Pancreas (tissue), 10 donors: ENCODE data around the gene UBXN1. TPM values are rescaled to one million over a fixed set of nuclear protein-coding genes. Genes with fewer than 3 reads are reported as not detected.
"Not testable (repeated sequence)": the region's sequence is repeated elsewhere in the genome, so short reads cannot be mapped to it uniquely, and the experiment has no call there.

Source experiments
- ATAC-seq, 4 donors: fragments of 200-7000 bp; cut with Tn5 transposase; one replicate each; pipeline versions ENCODE4 v1.8.0 to v1.9.1; 2020; ENCODE audit warnings: mild to moderate bottlenecking in 4 of 4, moderate library complexity in 4 of 4
- DNase-seq, 6 donors: peaks; one replicate each; pipeline ENCODE4 v3.0.0-alpha.2; 2020
- FAIRE-seq: peaks from 2 replicates; lab custom pipeline; 2012; peaks lifted over from hg19 to GRCh38; lab: Jason Lieb, UNC
- H3K27ac ChIP-seq, 4 donors: fragments of 200-600 bp; sonication (generic); 1 replicate in 3 of 4; 2 replicates in 1 of 4; pipeline versions ENCODE4 v1.5.0 to v1.8.0; 2020
- H3K27me3 ChIP-seq, 4 donors: fragments of 200-600 bp; one replicate each; pipeline ENCODE4 v1.8.0; 2021
- H3K36me3 ChIP-seq, 3 donors: fragments of 200-600 bp; sonication (generic) in 1 of 3; one replicate each; pipeline versions ENCODE4 v1.5.0 to v1.8.0; 2020 to 2021
- H3K4me1 ChIP-seq, 3 donors: fragments of 200-600 bp; one replicate each; pipeline ENCODE4 v1.8.0; 2021
- H3K4me3 ChIP-seq, 4 donors: fragments of 200-600 bp; sonication (generic) in 2 of 4; one replicate each; pipeline versions ENCODE4 v1.5.0 to v1.8.0; 2020 to 2021
- H3K9me3 ChIP-seq, 4 donors: fragments of 200-600 bp; one replicate each; pipeline ENCODE4 v1.8.0; 2021
- CTCF ChIP-seq, 4 donors: fragments of 200-600 bp; sonication (generic) in 3 of 4; IDR thresholded peaks; one replicate each; pipeline versions ENCODE4 v1.5.0 to v1.8.0; 2021; ENCODE audit warnings: antibody characterized with exemption in 4 of 4
- WGBS, 2 donors: extraction: QIAGEN DNeasy Blood & Tissue Kit; methylation state at CpG; one replicate each; pipeline ENCODE4 v1.1.7; 2013; 5-methylcytosine and 5-hydroxymethylcytosine counted together
- intact Hi-C, 3 donors: fragments of 100-400 bp; cut with DNase I; formaldehyde crosslinking; loops; one replicate each; pipeline versions ENCODE4 v1.11.1 to v1.14.2; 2022
- polyA plus RNA-seq, 2 donors: library from polyadenylated mRNA; stranded (reverse); fragments of 200-250 nt; gene quantifications; one replicate each; pipeline ENCODE4 v1.2.3, GENCODE V29; 2013
- total RNA-seq, 6 donors: library from RNA; stranded (reverse); fragmentation: NEBNext Ultra II Directional in 4 of 6; extraction: Animal tissue kit (Norgen Biotek cat#: 25700) in 4 of 6; gene quantifications; one replicate each; pipeline versions ENCODE4 v1.2.1 to v1.2.4, GENCODE V29; 2021 to 2023
- donor health status: healthy with polysubstance abuse.
- donor health status: DM: no; HTN: no; CAD: no; lungs with moderate emphysema.
- donor health status: DM: no; HTN: no; CAD: no.
- donor health status: control.
- donor health status: control.
- donor health status: Bipolar disorder and iron deficiency.
- donor health status: DM: yes; HTN: yes; CAD: no.
- donor health status: DM: no; HTN: no; CAD: no.
- donor health status: DM: no; HTN: no; CAD: no.
- donor health status: DM: yes; HTN: yes; CAD: no.

UBXN1 gene
- total and polyA plus RNA-seq, 8 donors, result 37.7 to 104 (median 60.0) TPM

- WGBS, 2 donors, result 91 to 93% methylated on average over 7 to 11 of the region's 11 CpGs
- ATAC-seq (no peak), DNase-seq (no peak), FAIRE-seq (no peak)
- intact Hi-C loops, result no loop called here
- Histone ChIP-seq H3K36me3 (peaks cover 0 to 8% (median 0%) of the 10 kb centered on the region in 3 donors), H3K9me3 (no peaks in the 10 kb centered on the region), H3K4me3 (no peak overlapping the region), H3K27me3 (no peaks in the 10 kb centered on the region), H3K27ac (no peak overlapping the region), H3K4me1 (peaks cover 8 to 18% (median 14%) of the 10 kb centered on the region in 3 donors)
- TF ChIP-seq CTCF (IDR thresholded peaks at IDR 0.05), result no peak
Measured at GRCh38 chr11:62702246-62702645, 23.4 kb upstream of the UBXN1 start.

GRCh38 chr11:62694455-62695167, 15.7 kb upstream of the UBXN1 start:
- intact Hi-C loops, result loop anchor here in 1 of 3 donors (10.0 kb wide), 1 partner anchor 300 kb away; no protein-coding TSS in a partner anchor
- no peaks in the 10 kb centered on the region for H3K27me3 ChIP-seq
- peak; percentile 68 to 81 (median 78) for DNase-seq
- FAIRE-seq, result no peak
- no peak overlapping the region for H3K4me3 ChIP-seq
- H3K9me3 ChIP-seq, result no peaks in the 10 kb centered on the region
- H3K36me3 ChIP-seq, result peaks cover 0 to 18% (median 0%) of the 10 kb centered on the region in 3 donors
- peak; percentile 42 to 75 (median 68) for TF ChIP-seq CTCF (IDR thresholded peaks at IDR 0.05)
- 44 to 52% methylated on average over 14 of the region's 14 CpGs for WGBS, 2 donors
- no peak overlapping the region for H3K27ac ChIP-seq
- peak; percentile 77 to 96 (median 92) for ATAC-seq
- H3K4me1 ChIP-seq, result peaks cover 0 to 3% (median 0%) of the 10 kb centered on the region in 3 donors

GRCh38 chr11:62693624-62694023, 14.8 kb upstream of the UBXN1 start:
- not testable (repeated sequence) for FAIRE-seq, H3K9me3 ChIP-seq, H3K4me1 ChIP-seq, ATAC-seq, DNase-seq, H3K27ac ChIP-seq, H3K27me3 ChIP-seq, H3K4me3 ChIP-seq
- peaks cover 0 to 18% (median 0%) of the 10 kb centered on the region in 3 donors for H3K36me3 ChIP-seq
- 82 to 96% methylated on average over 3 to 4 of the region's 4 CpGs for WGBS, 2 donors
- intact Hi-C loops, result loop anchor here in 1 of 3 donors (10.0 kb wide), 1 partner anchor 299 kb away; no protein-coding TSS in a partner anchor

GRCh38 chr11:62689421-62690183, 10.7 kb upstream of the UBXN1 start, which contains the start of gene LRRN4CL:
LRRN4CL (minus strand) TSS chr11:62689530; CDS start chr11:62688508, 1,022 bp downstream.
- ATAC-seq (peak; percentile 31 to 70 (median 68)), FAIRE-seq (no peak), DNase-seq (peak in 1 of 6 donors; percentile 45)
- no peaks in the 10 kb centered on the region for H3K27me3 ChIP-seq
- no peak for TF ChIP-seq CTCF (IDR thresholded peaks at IDR 0.05)
- WGBS, 2 donors, result 52 to 54% methylated on average over 11 of the region's 11 CpGs
- peaks cover 0 to 18% (median 0%) of the 10 kb centered on the region in 3 donors for H3K36me3 ChIP-seq
- H3K4me3 ChIP-seq, result no peak within 1 kb of the TSS
- intact Hi-C loops, result loop anchor here in 1 of 3 donors (10.0 kb wide), 1 partner anchor 295 kb away; no protein-coding TSS in a partner anchor
- H3K4me1 ChIP-seq, result no peaks in the 10 kb centered on the region
- H3K27ac ChIP-seq, result no peak within 1 kb of the TSS
- no peaks in the 10 kb centered on the region for H3K9me3 ChIP-seq

GRCh38 chr11:62688491-62688890, 9.6 kb upstream of the UBXN1 start:
- FAIRE-seq (no peak), ATAC-seq (no peak), DNase-seq (no peak)
- H3K27me3 ChIP-seq, result no peaks in the 10 kb centered on the region
- H3K36me3 ChIP-seq, result peaks cover 0 to 18% (median 0%) of the 10 kb centered on the region in 3 donors
- H3K4me1 ChIP-seq, result no peaks in the 10 kb centered on the region
- intact Hi-C loops, result no loop called here
- H3K9me3 ChIP-seq, result no peaks in the 10 kb centered on the region
- no peak overlapping the region for H3K4me3 ChIP-seq
- 11 to 19% methylated on average over 1 of the region's 1 CpG for WGBS, 2 donors
- no peak for TF ChIP-seq CTCF (IDR thresholded peaks at IDR 0.05)
- no peak overlapping the region for H3K27ac ChIP-seq
